HCT116 (cell line): Measurements from ENCODE around the gene SH2D3C. TPM values are rescaled to one million over a fixed set of nuclear protein-coding genes. Genes with fewer than 3 reads are reported as not detected.
A peak's percentile ranks its signal among the peaks of the same experiment; 100 is the strongest.

Experiments used
- ATAC-seq: fragments of 200-7000 bp; cut with Tn5 transposase; 2 replicates; pipeline ENCODE4 v1.9.1; 2020; ENCODE audit warnings: mild to moderate bottlenecking, moderate library complexity
- BruUV-seq: library from RNA; stranded (reverse); fragments of 400-500 nt; replicated peaks from 2 replicates; lab custom pipeline; 2021; lab: Mats Ljungman, UMichigan
- CTCF ChIA-PET: fragments of 300-600 bp; sonication (Branson Sonifier 250); formaldehyde crosslinking; loops from one replicate; lab custom pipeline; 2021; ENCODE audit warnings: antibody characterized with exemption; lab: Charles Lee
- POLR2A ChIA-PET: fragments of 300-600, 350-600 bp; sonication (Branson Sonifier 250); formaldehyde crosslinking; loops from one replicate; lab custom pipeline; 2021; ENCODE audit warnings: antibody characterized with exemption; lab: Charles Lee
- RAD21 ChIA-PET, 2 experiments: fragments of 300-600 bp; sonication (Branson Sonifier 250); formaldehyde crosslinking; loops; one replicate each; lab custom pipeline; 2023; ENCODE audit warnings: low total read pairs in 2 of 2; ENCODE audit not compliant: uncharacterized antibody in 2 of 2, unreplicated experiment in 2 of 2, low non-redundant PET in 1 of 2; lab: Charles Lee
- DNase-seq: peaks from one replicate; pipeline ENCODE4 v3.0.0-alpha.2; 2010; ENCODE audit warnings: low read depth, low spot score
- H2AFZ ChIP-seq: fragments of 200-600 bp; shearing (Covaris generic), sonication (generic); 2 replicates; pipeline ENCODE4 v1.6.1; 2017; ENCODE audit warnings: low read depth, mixed run types, mixed read lengths, antibody characterized with exemption, low read length; ENCODE audit not compliant: poor library complexity, severe bottlenecking
- H3K27ac ChIP-seq: 2 replicates; pipeline ENCODE4 v1.5.1; 2012; ENCODE audit warnings: low read depth, low read length
- H3K27me3 ChIP-seq: fragments of 200-600 bp; sonication (generic); 2 replicates; pipeline ENCODE4 v1.6.1; 2016; ENCODE audit warnings: mixed run types, low read length, mixed read lengths; ENCODE audit not compliant: insufficient read depth
- H3K36me3 ChIP-seq, 2 experiments: fragments of 200-500 bp in 1 of 2; fragments of 200-600 bp in 1 of 2; sonication (Bioruptor generic) in 1 of 2; sonication (generic) in 1 of 2; 2 replicates each; pipeline versions ENCODE4 v1.5.1 to v1.6.1; 2014 to 2016; ENCODE audit warnings: low read length in 2 of 2, inconsistent platforms in 1 of 2, mixed read lengths in 1 of 2, mixed run types in 1 of 2; ENCODE audit not compliant: insufficient read depth in 2 of 2, control insufficient read depth in 1 of 2
- H3K4me1 ChIP-seq, 2 experiments: fragments of 200-600 bp in 1 of 2; sonication (generic) in 1 of 2; 2 replicates each; pipeline versions ENCODE4 v1.5.1 to v1.6.1; 2012 to 2017; ENCODE audit warnings: low read length in 2 of 2, inconsistent platforms in 1 of 2, mild to moderate bottlenecking in 1 of 2, mixed read lengths in 1 of 2, mixed run types in 1 of 2, moderate library complexity in 1 of 2; ENCODE audit not compliant: insufficient read depth in 2 of 2, control insufficient read depth in 1 of 2
- H3K4me2 ChIP-seq: fragments of 200-600 bp; sonication (generic); 2 replicates; pipeline ENCODE4 v1.6.1; 2017; ENCODE audit warnings: mixed run types, low read length, mixed read lengths
- H3K4me3 ChIP-seq, 2 experiments: fragments of 200-600 bp in 1 of 2; sonication (generic) in 1 of 2; replicated peaks in 1 of 2; 2 replicates each; pipeline ENCODE4 v1.5.1; 2011 to 2016; ENCODE audit warnings: low read length in 2 of 2, control low read depth in 1 of 2, low read depth in 1 of 2, mild to moderate bottlenecking in 1 of 2, mixed read lengths in 1 of 2, mixed run types in 1 of 2
- H3K79me2 ChIP-seq: fragments of 200-600 bp; sonication (generic); 2 replicates; pipeline ENCODE4 v1.6.1; 2017; ENCODE audit warnings: mild to moderate bottlenecking, mixed run types, low read length, moderate library complexity, mixed read lengths; ENCODE audit not compliant: insufficient read depth
- H3K9ac ChIP-seq: fragments of 200-600 bp; sonication (generic); 2 replicates; pipeline ENCODE4 v1.6.1; 2016; ENCODE audit warnings: low read length, mixed read lengths
- H3K9me2 ChIP-seq: fragments of 200-600 bp; sonication (generic), shearing (Covaris generic); 2 replicates; pipeline ENCODE4 v1.6.1; 2017; ENCODE audit warnings: mixed run types, mild to moderate bottlenecking, moderate library complexity; ENCODE audit not compliant: insufficient read depth
- H3K9me3 ChIP-seq, 2 experiments: fragments of 200-500 bp in 1 of 2; fragments of 200-600 bp in 1 of 2; sonication (Bioruptor generic) in 1 of 2; sonication (generic) in 1 of 2; 2 replicates each; pipeline ENCODE4 v1.6.1; 2014 to 2017; ENCODE audit warnings: low read length in 2 of 2, mixed read lengths in 2 of 2, inconsistent platforms in 1 of 2, low read depth in 1 of 2, mild to moderate bottlenecking in 1 of 2, mixed run types in 1 of 2, moderate library complexity in 1 of 2; ENCODE audit not compliant: control insufficient read depth in 1 of 2, insufficient read depth in 1 of 2
- H4K20me1 ChIP-seq: fragments of 200-600 bp; sonication (generic), shearing (Covaris generic); 2 replicates; pipeline ENCODE4 v1.6.1; 2017; ENCODE audit warnings: mixed run types, mild to moderate bottlenecking, moderate library complexity; ENCODE audit not compliant: insufficient read depth
- ATF3 ChIP-seq: IDR thresholded peaks from 2 replicates; pipeline ENCODE4 v1.6.1; 2012
- CTCF ChIP-seq, 3 experiments: fragments of 200-600 bp in 1 of 3; sonication (generic) in 1 of 3; IDR thresholded peaks in 2 of 3; conservative IDR thresholded peaks in 1 of 3; 2 replicates each; pipeline ENCODE4 v1.5.1; 2012 to 2017; ENCODE audit warnings: low read depth in 2 of 3, low read length in 2 of 3, antibody characterized with exemption in 1 of 3, borderline replicate concordance in 1 of 3, control low read depth in 1 of 3, mild to moderate bottlenecking in 1 of 3, mixed read lengths in 1 of 3, mixed run types in 1 of 3, moderate library complexity in 1 of 3; ENCODE audit not compliant: insufficient read depth in 1 of 3
- EGR1 ChIP-seq: IDR thresholded peaks from 2 replicates; pipeline ENCODE4 v1.6.1; 2012; ENCODE audit warnings: low read depth
- EZH2 ChIP-seq: fragments of 200-600 bp; sonication (generic); IDR thresholded peaks from 2 replicates; pipeline ENCODE4 v1.6.1; 2017; ENCODE audit warnings: antibody characterized with exemption, mixed run types
- FOSL1 ChIP-seq: IDR thresholded peaks from 2 replicates; pipeline ENCODE4 v1.6.1; 2012; ENCODE audit warnings: low read depth
- POLR2AphosphoS5 ChIP-seq: IDR thresholded peaks from 2 replicates; pipeline ENCODE4 v1.6.1; 2011; ENCODE audit warnings: mild to moderate bottlenecking, low read depth, low read length, moderate library complexity
- SRF ChIP-seq: IDR thresholded peaks from 2 replicates; pipeline ENCODE4 v1.6.1; 2012; ENCODE audit warnings: low read depth
- TCF7L2 ChIP-seq: IDR thresholded peaks from 2 replicates; pipeline ENCODE4 v1.7.0; 2011; ENCODE audit warnings: borderline replicate concordance, inconsistent platforms; ENCODE audit not compliant: insufficient read depth, insufficient read length; ENCODE audit errors: extremely low read depth
- YY1 ChIP-seq: IDR thresholded peaks from 2 replicates; pipeline ENCODE4 v1.6.1; 2011; ENCODE audit warnings: low read length, low read depth, moderate library complexity, mild to moderate bottlenecking; ENCODE audit not compliant: insufficient replicate concordance; ENCODE audit errors: extremely low read depth
- ZBTB33 ChIP-seq: IDR thresholded peaks from 2 replicates; pipeline ENCODE4 v1.6.1; 2011; ENCODE audit warnings: mild to moderate bottlenecking, low read length, moderate library complexity; ENCODE audit not compliant: insufficient replicate concordance; ENCODE audit errors: extremely low read depth
- intact Hi-C: fragments of 100-400 bp; cut with micrococcal nuclease; formaldehyde crosslinking; loops from 2 replicates; pipeline ENCODE4 v1.10.0; 2022
- total RNA-seq: library from RNA; stranded (reverse); gene quantifications from one replicate; pipeline ENCODE4 v1.2.1, GENCODE V29; 2021; ENCODE audit not compliant: unreplicated experiment

SH2D3C gene
- total RNA-seq, 1 experiment from 2014 or later = 1.3 TPM

GRCh38 chr9:127754099-127755060 lies 24.1 kb downstream of the SH2D3C start:
- H3K36me3 ChIP-seq = no peaks in the 10 kb centered on the region
- TF ChIP-seq SRF (no peak), CTCF (IDR thresholded peaks at IDR 0.05 in 2 of 3, conservative IDR thresholded peaks at IDR 0.05 in 1 of 3; ENCODE audit: borderline replicate concordance in 1 of 3, insufficient read depth in 1 of 3, low read depth in 2 of 3, low read length in 2 of 3) (no peak), FOSL1 (no peak), EZH2 (no peak), EGR1 (no peak), TCF7L2 (no peak), ZBTB33 (no peak), ATF3 (no peak), POLR2AphosphoS5 (no peak), YY1 (no peak)
- RAD21 ChIA-PET = no interaction called here
- no TSS peak for BruUV-seq
- H3K4me1 ChIP-seq = no peaks in the 10 kb centered on the region
- H3K4me2 ChIP-seq = no peak overlapping the region
- ATAC-seq (peak; percentile 87), DNase-seq (no peak)
- intact Hi-C loops = no loop called here
- H3K27ac ChIP-seq = no peak overlapping the region
- no peak overlapping the region for H3K9ac ChIP-seq
- POLR2A ChIA-PET = no interaction called here
- no peak overlapping the region for H2AFZ ChIP-seq
- no peaks in the 10 kb centered on the region for H4K20me1 ChIP-seq
- H3K79me2 ChIP-seq = no peaks in the 10 kb centered on the region
- no peaks in the 10 kb centered on the region for H3K27me3 ChIP-seq
- no peaks in the 10 kb centered on the region for H3K9me2 ChIP-seq
- H3K9me3 ChIP-seq = no peaks in the 10 kb centered on the region
- no peak overlapping the region for H3K4me3 ChIP-seq
- CTCF ChIA-PET = no interaction called here
